Activated naive CD8-positive, alpha-beta T cell treated with anti-CD3 and anti-CD28 coated beads, Interleukin-2, amount 10 ng/mL, durations not matched to agents 7 days and 5 days (primary cell): ENCODE results near the gene GDF2. TPM values are rescaled to one million over a fixed set of nuclear protein-coding genes. Genes with fewer than 3 reads are reported as not detected.

Experiments used
- ATAC-seq: fragments of 150-1000 bp; cut with Tn5 transposase; one replicate; pipeline ENCODE4 v1.10.0; 2021; ENCODE audit warnings: low read depth, moderate library complexity
- POLR2A ChIA-PET: fragments of 350-600 bp; sonication (Branson Sonifier 250); formaldehyde crosslinking; loops from one replicate; lab custom pipeline; 2021; ENCODE audit warnings: antibody characterized with exemption; lab: Charles Lee
- DNase-seq: peaks from one replicate; pipeline ENCODE4 v3.0.0; 2021
- H3K27ac Mint-ChIP-seq: one replicate; pipeline ENCODE4 v1.8.0; 2022; ENCODE audit warnings: mild to moderate bottlenecking, mixed read lengths
- H3K27me3 Mint-ChIP-seq: one replicate; pipeline ENCODE4 v1.8.0; 2022; ENCODE audit warnings: mild to moderate bottlenecking, moderate library complexity, mixed read lengths
- H3K36me3 Mint-ChIP-seq: one replicate; pipeline ENCODE4 v1.8.0; 2021; ENCODE audit warnings: mild to moderate bottlenecking, mixed read lengths
- H3K4me1 Mint-ChIP-seq: one replicate; pipeline ENCODE4 v1.8.0; 2021; ENCODE audit warnings: mixed read lengths
- H3K4me3 Mint-ChIP-seq: one replicate; pipeline ENCODE4 v1.8.0; 2022; ENCODE audit warnings: mild to moderate bottlenecking, moderate library complexity, mixed read lengths
- H3K9me3 Mint-ChIP-seq: one replicate; pipeline ENCODE4 v1.8.0; 2021; ENCODE audit warnings: mixed read lengths
- total RNA-seq, 2 experiments: library from RNA; stranded (reverse); gene quantifications; one replicate each; pipeline ENCODE4 v1.2.3, GENCODE V29; 2021

GDF2 gene
- total RNA-seq, 2 experiments from 2014 or later = not detected

DNA sequence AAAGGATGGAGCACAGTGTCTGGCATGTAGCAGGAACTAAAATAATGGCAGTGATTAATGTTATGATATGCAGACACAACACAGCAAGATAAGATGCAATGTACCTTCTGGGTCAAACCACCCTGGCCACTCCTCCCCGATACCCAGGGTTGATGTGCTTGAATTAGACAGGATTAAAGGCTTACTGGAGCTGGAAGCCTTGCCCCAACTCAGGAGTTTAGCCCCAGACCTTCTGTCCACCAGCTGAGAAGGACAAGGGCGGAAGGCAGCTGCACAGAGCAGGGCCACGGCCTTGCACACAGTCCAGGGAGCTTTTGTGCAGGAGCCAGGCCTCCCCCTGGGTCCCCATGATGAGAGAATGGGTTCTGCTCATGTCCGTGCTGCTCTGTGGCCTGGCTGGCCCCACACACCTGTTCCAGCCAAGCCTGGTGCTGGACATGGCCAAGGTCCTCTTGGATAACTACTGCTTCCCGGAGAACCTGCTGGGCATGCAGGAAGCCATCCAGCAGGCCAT is 25.9 kb downstream of the GDF2 start, which contains the start of gene RBP3:
Gene RBP3 (plus strand): TSS at position 226 of the 514 bp plus-strand sequence. CDS start 122 bp downstream, at position 348.
- no peak within 1 kb of the TSS for H3K27ac Mint-ChIP-seq
- no peak for ATAC-seq

DNA sequence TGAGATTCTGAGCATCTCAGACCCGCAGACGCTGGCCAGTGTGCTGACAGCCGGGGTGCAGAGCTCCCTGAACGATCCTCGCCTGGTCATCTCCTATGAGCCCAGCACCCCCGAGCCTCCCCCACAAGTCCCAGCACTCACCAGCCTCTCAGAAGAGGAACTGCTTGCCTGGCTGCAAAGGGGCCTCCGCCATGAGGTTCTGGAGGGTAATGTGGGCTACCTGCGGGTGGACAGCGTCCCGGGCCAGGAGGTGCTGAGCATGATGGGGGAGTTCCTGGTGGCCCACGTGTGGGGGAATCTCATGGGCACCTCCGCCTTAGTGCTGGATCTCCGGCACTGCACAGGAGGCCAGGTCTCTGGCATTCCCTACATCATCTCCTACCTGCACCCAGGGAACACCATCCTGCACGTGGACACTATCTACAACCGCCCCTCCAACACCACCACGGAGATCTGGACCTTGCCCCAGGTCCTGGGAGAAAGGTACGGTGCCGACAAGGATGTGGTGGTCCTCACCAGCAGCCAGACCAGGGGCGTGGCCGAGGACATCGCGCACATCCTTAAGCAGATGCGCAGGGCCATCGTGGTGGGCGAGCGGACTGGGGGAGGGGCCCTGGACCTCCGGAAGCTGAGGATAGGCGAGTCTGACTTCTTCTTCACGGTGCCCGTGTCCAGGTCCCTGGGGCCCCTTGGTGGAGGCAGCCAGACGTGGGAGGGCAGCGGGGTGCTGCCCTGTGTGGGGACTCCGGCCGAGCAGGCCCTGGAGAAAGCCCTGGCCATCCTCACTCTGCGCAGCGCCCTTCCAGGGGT is 26.6 kb downstream of the GDF2 start:
- no peaks in the 10 kb centered on the region for H3K27me3 Mint-ChIP-seq
- no peaks in the 10 kb centered on the region for H3K4me1 Mint-ChIP-seq
- H3K9me3 Mint-ChIP-seq = no peaks in the 10 kb centered on the region
- DNase-seq (no peak), ATAC-seq (no peak)
- POLR2A ChIA-PET = no interaction called here
- H3K36me3 Mint-ChIP-seq = no peaks in the 10 kb centered on the region
- H3K4me3 Mint-ChIP-seq = no peak overlapping the region
- H3K27ac Mint-ChIP-seq = no peak overlapping the region

More for the DNA sequence above, 25.9 kb downstream of the GDF2 start, which contains the start of gene RBP3:
- Mint-ChIP-seq H3K36me3 (no peaks in the 10 kb centered on the region), H3K4me1 (no peaks in the 10 kb centered on the region), H3K9me3 (no peaks in the 10 kb centered on the region), H3K27me3 (no peaks in the 10 kb centered on the region), H3K4me3 (no peak within 1 kb of the TSS)
- no peak for DNase-seq
- POLR2A ChIA-PET = no interaction called here

DNA sequence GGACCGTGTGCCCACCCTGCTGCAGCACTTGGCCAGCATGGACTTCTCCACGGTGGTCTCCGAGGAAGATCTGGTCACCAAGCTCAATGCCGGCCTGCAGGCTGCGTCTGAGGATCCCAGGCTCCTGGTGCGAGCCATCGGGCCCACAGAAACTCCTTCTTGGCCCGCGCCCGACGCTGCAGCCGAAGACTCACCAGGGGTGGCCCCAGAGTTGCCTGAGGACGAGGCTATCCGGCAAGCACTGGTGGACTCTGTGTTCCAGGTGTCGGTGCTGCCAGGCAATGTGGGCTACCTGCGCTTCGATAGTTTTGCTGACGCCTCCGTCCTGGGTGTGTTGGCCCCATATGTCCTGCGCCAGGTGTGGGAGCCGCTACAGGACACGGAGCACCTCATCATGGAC is 27.3 kb downstream of the GDF2 start:
- Mint-ChIP-seq H3K36me3 (no peaks in the 10 kb centered on the region), H3K4me1 (no peaks in the 10 kb centered on the region), H3K4me3 (no peak overlapping the region), H3K9me3 (no peaks in the 10 kb centered on the region), H3K27me3 (no peaks in the 10 kb centered on the region), H3K27ac (no peak overlapping the region)
- ATAC-seq (no peak), DNase-seq (peak; percentile 4)
- POLR2A ChIA-PET = no interaction called here

DNA sequence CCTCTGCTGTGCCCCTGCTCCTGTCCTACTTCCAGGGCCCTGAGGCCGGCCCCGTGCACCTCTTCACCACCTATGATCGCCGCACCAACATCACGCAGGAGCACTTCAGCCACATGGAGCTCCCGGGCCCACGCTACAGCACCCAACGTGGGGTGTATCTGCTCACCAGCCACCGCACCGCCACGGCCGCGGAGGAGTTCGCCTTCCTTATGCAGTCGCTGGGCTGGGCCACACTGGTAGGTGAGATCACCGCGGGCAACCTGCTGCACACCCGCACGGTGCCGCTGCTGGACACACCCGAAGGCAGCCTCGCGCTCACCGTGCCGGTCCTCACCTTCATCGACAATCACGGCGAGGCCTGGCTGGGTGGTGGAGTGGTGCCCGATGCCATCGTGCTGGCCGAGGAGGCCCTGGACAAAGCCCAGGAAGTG is 27.7 kb downstream of the GDF2 start:
- no peak overlapping the region for H3K4me3 Mint-ChIP-seq
- H3K36me3 Mint-ChIP-seq = no peaks in the 10 kb centered on the region
- ATAC-seq = no peak

DNA sequence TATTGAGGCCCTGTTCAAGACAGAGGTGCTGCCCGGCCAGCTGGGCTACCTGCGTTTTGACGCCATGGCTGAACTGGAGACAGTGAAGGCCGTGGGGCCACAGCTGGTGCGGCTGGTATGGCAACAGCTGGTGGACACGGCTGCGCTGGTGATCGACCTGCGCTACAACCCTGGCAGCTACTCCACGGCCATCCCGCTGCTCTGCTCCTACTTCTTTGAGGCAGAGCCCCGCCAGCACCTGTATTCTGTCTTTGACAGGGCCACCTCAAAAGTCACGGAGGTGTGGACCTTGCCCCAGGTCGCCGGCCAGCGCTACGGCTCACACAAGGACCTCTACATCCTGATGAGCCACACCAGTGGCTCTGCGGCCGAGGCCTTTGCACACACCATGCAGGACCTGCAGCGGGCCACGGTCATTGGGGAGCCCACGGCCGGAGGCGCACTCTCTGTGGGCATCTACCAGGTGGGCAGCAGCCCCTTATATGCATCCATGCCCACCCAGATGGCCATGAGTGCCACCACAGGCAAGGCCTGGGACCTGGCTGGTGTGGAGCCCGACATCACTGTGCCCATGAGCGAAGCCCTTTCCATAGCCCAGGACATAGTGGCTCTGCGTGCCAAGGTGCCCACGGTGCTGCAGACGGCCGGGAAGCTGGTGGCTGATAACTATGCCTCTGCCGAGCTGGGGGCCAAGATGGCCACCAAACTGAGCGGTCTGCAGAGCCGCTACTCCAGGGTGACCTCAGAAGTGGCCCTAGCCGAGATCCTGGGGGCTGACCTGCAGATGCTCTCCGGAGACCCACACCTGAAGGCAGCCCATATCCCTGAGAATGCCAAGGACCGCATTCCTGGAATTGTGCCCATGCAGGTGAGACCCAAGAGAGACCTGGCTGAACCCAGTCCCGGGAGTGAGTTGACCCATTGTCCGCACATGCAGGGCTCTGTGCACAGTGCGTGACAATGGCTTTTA is 28.7 kb downstream of the GDF2 start:
- Mint-ChIP-seq H3K27me3 (no peaks in the 10 kb centered on the region), H3K4me3 (no peak overlapping the region), H3K4me1 (no peaks in the 10 kb centered on the region), H3K27ac (no peak overlapping the region), H3K36me3 (no peaks in the 10 kb centered on the region), H3K9me3 (no peaks in the 10 kb centered on the region)
- no peak for ATAC-seq
- POLR2A ChIA-PET = no interaction called here
- DNase-seq = no peak

More for the DNA sequence above, 27.7 kb downstream of the GDF2 start:
- no peak overlapping the region for H3K27ac Mint-ChIP-seq
- H3K4me1 Mint-ChIP-seq = no peaks in the 10 kb centered on the region
- peak; percentile 17 for DNase-seq
- POLR2A ChIA-PET = no interaction called here
- H3K9me3 Mint-ChIP-seq = no peaks in the 10 kb centered on the region
- H3K27me3 Mint-ChIP-seq = no peaks in the 10 kb centered on the region

DNA sequence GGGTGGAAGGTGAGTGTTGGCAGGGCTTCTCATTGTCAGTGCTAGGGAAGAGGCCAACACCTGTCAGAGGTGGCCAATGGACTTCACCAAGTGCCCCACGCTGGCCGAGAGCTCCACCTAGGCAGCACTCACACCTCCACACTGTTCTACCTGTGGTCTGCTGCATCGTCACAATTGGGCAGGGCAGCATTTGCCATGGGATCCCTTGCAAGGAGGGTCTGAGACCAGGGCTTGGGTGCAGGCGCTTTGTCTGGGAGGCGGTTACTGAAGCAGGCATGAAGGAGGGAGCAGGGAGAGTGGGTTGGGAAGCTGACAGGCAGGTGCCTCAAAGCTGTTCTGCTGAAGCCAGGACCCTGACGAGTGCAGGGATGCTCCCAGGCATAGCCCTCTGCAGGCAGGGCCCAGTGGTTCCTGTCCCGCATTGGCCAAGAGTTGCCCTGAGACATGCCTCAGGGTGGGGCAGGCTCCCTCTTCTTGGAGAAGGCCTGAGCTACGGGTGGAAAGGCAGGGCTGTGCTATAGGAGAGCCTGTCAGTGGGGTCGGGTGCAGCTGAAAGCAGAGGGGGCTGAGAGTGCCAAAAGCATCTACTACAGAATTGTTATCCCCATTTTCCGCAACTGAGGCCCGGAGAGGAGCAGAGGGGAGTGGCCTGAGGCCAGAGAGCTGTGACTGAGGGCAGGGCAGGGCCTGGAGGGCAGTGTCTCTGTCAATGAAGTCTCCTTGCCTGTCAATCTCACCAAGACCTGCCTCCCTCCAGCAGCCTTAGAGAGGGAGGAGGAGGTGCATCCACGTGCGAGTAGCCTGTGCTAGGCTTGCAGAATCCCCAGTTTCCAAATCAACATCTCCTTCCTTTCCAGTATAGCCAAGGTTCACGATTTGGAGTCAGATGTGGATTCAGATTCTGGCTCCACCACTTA is 29.9 kb downstream of the GDF2 start:
- DNase-seq (no peak), ATAC-seq (no peak)
- Mint-ChIP-seq H3K4me3 (no peak overlapping the region), H3K27me3 (no peaks in the 10 kb centered on the region), H3K4me1 (no peaks in the 10 kb centered on the region), H3K9me3 (no peaks in the 10 kb centered on the region), H3K27ac (no peak overlapping the region), H3K36me3 (no peaks in the 10 kb centered on the region)
- POLR2A ChIA-PET = no interaction called here

DNA sequence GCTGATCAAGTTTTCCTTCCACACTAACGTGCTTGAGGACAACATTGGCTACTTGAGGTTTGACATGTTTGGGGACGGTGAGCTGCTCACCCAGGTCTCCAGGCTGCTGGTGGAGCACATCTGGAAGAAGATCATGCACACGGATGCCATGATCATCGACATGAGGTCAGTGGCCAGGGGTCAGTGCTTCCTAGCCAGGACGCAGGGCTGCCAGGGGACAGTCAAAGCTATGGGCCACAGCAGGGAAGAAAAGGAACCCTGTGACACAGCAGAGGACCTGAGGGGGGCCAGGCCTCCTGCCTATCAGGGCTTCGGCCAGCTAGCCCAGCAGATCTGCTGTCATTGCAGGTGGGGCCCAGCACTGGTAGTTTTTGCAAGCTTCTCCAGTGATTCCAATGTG is 31.1 kb downstream of the GDF2 start:
- Mint-ChIP-seq H3K4me1 (no peaks in the 10 kb centered on the region), H3K9me3 (no peaks in the 10 kb centered on the region), H3K27me3 (no peaks in the 10 kb centered on the region), H3K36me3 (no peaks in the 10 kb centered on the region), H3K4me3 (no peak overlapping the region), H3K27ac (no peak overlapping the region)
- ATAC-seq (no peak), DNase-seq (no peak)
- POLR2A ChIA-PET = no interaction called here

DNA sequence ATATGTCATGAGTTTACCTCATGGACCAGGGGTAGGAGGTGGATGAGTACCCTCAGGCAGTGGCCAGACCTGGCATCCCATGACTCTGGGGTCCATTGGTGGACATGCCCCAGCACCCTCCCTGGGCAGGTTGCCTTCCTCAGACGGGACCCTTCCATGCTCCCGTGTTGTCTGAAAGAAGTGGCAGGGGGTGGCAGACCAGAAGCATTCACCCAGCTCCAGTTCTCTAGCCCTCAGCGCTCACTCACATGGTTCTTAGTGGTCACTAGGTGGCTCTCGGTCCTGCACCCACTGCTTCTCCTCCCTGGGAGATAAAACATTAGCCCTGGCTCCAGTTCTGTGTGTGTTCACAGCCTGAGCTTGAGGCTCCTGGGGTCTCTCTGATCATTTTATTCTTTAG is 31.9 kb downstream of the GDF2 start:
- Mint-ChIP-seq H3K27ac (no peak overlapping the region), H3K27me3 (no peaks in the 10 kb centered on the region), H3K4me1 (no peaks in the 10 kb centered on the region), H3K36me3 (no peaks in the 10 kb centered on the region), H3K4me3 (no peak overlapping the region), H3K9me3 (no peaks in the 10 kb centered on the region)
- POLR2A ChIA-PET = no interaction called here
- ATAC-seq (no peak), DNase-seq (no peak)

DNA sequence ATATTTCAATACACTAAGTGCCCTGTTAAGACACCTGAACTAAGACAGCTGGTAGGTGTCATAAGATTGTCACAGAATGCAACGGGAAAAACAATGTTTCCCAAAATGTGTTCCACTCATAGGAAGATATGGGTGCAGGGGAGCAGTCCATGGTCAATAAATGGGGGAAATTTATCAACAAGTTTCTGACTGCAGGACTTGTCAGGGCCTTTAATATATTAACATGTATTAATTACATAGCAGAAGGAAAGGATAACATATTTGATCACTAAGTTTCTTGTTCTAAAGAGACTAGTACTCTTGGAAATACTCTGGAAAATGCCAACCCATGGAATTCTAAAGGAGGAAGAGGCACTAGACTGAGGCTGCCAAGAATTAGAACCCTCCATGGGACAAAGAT is 32.6 kb downstream of the GDF2 start:
- no peak overlapping the region for H3K27ac Mint-ChIP-seq
- no peaks in the 10 kb centered on the region for H3K36me3 Mint-ChIP-seq
- no peaks in the 10 kb centered on the region for H3K27me3 Mint-ChIP-seq
- POLR2A ChIA-PET = no interaction called here
- no peaks in the 10 kb centered on the region for H3K9me3 Mint-ChIP-seq
- no peak for ATAC-seq
- H3K4me1 Mint-ChIP-seq = no peaks in the 10 kb centered on the region
- DNase-seq = no peak
- H3K4me3 Mint-ChIP-seq = no peak overlapping the region

DNA sequence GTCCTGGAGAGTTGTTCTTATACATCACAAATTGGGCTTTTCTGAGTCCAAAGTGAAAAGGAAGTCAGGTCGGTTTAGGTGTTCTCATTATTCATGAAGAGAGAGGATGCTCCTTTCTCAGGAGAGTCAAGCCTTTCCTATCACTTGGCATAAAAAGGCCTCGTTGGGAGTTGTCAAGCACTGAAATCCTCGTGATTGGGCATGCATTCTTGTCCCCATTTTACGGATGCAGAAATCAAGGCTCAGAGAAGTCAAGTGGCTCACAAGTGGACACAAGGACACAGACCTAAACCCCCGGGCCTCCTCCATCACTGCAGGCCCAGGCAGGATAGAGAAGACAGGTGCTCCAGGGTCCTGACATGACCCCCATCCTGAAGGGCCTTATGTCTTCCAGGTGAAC is 34.5 kb downstream of the GDF2 start:
- no peaks in the 10 kb centered on the region for H3K27me3 Mint-ChIP-seq
- DNase-seq = no peak
- no peaks in the 10 kb centered on the region for H3K9me3 Mint-ChIP-seq
- H3K4me3 Mint-ChIP-seq = no peak overlapping the region
- H3K36me3 Mint-ChIP-seq = no peaks in the 10 kb centered on the region
- no peak for ATAC-seq
- POLR2A ChIA-PET = no interaction called here
- H3K27ac Mint-ChIP-seq = no peak overlapping the region
- no peaks in the 10 kb centered on the region for H3K4me1 Mint-ChIP-seq

DNA sequence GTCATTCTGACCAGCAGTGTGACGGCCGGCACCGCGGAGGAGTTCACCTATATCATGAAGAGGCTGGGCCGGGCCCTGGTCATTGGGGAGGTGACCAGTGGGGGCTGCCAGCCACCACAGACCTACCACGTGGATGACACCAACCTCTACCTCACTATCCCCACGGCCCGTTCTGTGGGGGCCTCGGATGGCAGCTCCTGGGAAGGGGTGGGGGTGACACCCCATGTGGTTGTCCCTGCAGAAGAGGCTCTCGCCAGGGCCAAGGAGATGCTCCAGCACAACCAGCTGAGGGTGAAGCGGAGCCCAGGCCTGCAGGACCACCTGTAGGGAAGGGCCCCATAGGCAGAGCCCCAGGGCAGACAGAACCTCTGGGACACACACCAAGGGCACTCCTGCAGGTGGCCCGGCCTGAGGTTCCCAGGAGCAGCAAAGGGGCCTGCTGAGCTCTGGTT is 34.9 kb downstream of the GDF2 start:
- DNase-seq = no peak
- Mint-ChIP-seq H3K27ac (no peak overlapping the region), H3K4me1 (no peaks in the 10 kb centered on the region), H3K36me3 (no peaks in the 10 kb centered on the region), H3K4me3 (no peak overlapping the region), H3K27me3 (peaks cover under 1% of the 10 kb centered on the region), H3K9me3 (no peaks in the 10 kb centered on the region)
- POLR2A ChIA-PET = no interaction called here
- ATAC-seq = no peak

DNA sequence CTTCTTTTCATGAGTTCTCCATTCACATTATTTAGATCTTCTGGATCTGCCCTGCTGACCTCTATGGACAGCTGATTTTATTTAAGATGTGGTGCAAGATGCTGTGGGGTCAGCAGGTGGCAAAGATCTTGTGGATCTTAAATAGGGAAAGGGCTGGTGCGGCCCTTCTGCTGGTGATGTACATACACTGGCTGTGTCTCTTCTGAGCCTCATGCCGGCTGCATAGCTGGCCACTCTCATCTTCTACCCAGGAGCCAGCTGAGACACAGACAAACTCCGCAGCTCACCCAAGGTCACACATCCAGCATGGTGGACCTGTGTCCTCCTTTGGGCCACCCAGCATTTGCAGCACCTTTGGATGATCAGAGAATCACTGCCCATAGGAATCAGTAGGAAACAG is 35.7 kb downstream of the GDF2 start:
- Mint-ChIP-seq H3K4me3 (no peak overlapping the region), H3K4me1 (no peaks in the 10 kb centered on the region), H3K36me3 (no peaks in the 10 kb centered on the region), H3K27ac (no peak overlapping the region), H3K9me3 (no peaks in the 10 kb centered on the region), H3K27me3 (peaks cover 2% of the 10 kb centered on the region)
- POLR2A ChIA-PET = no interaction called here
- no peak for ATAC-seq
- no peak for DNase-seq

DNA sequence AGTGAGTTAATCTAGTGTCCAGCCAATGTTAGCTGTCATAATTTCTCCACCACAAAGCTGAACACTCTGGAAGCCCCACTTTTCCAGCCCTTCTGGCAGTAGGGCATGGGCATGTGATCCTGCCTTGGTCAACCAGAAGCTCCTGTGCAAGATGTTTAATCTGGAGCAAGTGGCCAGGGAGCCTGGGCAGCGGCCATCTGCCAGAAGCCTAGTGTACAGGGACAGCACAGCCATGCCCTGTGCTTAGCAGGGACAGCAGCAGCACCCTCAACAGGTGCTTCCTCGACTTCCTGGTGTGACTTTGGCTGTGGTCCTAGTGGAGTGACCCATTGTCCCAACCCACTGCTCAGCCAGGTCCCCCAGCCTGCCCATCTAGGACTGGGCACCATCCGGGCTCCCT is 36.2 kb downstream of the GDF2 start:
- Mint-ChIP-seq H3K27ac (no peak overlapping the region), H3K36me3 (no peaks in the 10 kb centered on the region), H3K4me3 (no peak overlapping the region), H3K9me3 (no peaks in the 10 kb centered on the region), H3K27me3 (peaks cover 2% of the 10 kb centered on the region), H3K4me1 (no peaks in the 10 kb centered on the region)
- no peak for DNase-seq
- POLR2A ChIA-PET = no interaction called here
- ATAC-seq = no peak
